GM15510 (cell line): ENCODE data around the gene SMARCB1.

Experiments
- POLR2A ChIP-seq: IDR thresholded peaks from 3 replicates; pipeline ENCODE4 v1.6.1; 2011; ENCODE audit warnings: borderline replicate concordance; ENCODE audit not compliant: insufficient read length; ENCODE audit errors: extremely low read depth

SMARCB1 gene

DNA sequence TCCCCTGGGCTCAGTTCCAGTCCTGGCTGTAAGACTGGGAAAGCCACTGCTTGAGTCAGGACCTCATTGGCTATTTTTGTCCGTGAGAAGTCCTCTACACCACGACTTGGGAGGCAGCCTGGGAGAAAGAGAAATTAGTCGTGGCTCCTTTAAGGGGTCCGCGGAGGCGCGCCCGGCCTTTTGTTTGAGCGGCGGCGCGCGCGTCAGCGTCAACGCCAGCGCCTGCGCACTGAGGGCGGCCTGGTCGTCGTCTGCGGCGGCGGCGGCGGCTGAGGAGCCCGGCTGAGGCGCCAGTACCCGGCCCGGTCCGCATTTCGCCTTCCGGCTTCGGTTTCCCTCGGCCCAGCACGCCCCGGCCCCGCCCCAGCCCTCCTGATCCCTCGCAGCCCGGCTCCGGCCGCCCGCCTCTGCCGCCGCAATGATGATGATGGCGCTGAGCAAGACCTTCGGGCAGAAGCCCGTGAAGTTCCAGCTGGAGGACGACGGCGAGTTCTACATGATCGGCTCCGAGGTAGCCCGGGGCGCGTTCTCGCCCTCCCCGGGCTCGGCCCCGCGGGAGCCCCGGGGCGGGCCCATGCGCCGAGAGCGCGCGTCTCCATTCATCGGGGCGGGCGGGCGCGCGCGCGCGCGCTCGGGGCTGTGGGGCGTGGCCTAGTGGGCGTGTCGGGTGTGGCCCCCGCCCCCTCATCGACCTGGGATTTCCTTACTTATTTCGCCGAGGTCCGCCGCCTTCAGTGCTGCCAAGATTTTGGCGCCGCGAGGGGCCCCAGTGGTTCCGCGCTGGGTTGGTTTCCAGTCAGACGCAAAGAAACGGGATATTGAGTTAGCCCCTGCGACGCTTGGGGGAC lies at the start of gene SMARCB1:
Gene SMARCB1 (plus strand): TSS at position 215 of the 848 bp plus-strand sequence. CDS start 204 bp downstream, at position 419.
- peak; percentile 78 for TF ChIP-seq POLR2A

GRCh38 chr22:23737696-23738095 lies 49.1 kb upstream of the SMARCB1 start:
- no peak for TF ChIP-seq POLR2A

- TF ChIP-seq POLR2A: no peak
Measured at GRCh38 chr22:23742505-23743264, 44.1 kb upstream of the SMARCB1 start.

DNA sequence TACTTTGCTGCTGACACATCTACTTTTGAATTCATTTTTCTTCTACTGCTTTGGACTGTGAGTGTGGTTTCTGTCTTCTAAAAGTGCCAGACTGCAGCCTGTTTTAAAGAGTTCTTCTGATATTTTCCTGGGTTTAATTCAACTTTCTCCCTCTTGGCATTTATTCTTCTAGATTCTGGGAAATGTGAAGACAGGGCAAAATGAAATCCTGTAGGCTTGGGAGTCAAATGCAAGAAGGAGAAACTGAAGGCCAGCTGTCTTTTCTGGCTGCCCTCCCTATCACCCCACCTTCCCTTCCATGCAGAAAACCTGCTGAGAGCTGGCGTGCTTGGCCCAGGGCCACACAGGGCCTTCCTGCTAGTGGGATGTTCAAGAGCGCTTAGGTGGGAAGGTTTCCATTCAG lies 43.5 kb upstream of the SMARCB1 start:
- TF ChIP-seq POLR2A: no peak

DNA sequence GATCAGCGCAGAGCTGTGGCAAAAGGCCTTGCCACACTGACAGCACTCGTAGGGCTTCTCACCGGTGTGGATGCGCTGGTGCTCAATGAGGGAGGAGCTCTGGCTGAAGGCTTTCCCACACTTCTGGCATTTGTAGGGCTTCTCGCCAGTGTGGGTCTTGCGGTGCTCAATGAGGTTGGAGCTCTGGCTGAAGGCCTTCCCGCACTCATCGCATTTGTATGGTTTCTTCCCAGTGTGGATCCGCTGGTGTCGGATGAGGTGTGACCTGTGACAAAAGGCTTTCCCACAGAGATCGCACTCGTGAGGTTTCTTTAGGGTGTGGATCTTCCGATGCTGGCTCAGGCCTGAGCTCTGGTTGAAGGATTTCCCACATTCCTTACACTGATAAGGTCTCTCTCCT lies 42.8 kb upstream of the SMARCB1 start:
- no peak for TF ChIP-seq POLR2A

- TF ChIP-seq POLR2A: no peak
Measured at GRCh38 chr22:23744485-23744884, 42.3 kb upstream of the SMARCB1 start.

- no peak for TF ChIP-seq POLR2A
Measured at GRCh38 chr22:23745791-23746190, 41.0 kb upstream of the SMARCB1 start.

GRCh38 chr22:23749841-23750301 lies 36.9 kb upstream of the SMARCB1 start:
- TF ChIP-seq POLR2A: no peak

- no peak for TF ChIP-seq POLR2A
Measured at GRCh38 chr22:23750367-23750713, 36.4 kb upstream of the SMARCB1 start.

DNA sequence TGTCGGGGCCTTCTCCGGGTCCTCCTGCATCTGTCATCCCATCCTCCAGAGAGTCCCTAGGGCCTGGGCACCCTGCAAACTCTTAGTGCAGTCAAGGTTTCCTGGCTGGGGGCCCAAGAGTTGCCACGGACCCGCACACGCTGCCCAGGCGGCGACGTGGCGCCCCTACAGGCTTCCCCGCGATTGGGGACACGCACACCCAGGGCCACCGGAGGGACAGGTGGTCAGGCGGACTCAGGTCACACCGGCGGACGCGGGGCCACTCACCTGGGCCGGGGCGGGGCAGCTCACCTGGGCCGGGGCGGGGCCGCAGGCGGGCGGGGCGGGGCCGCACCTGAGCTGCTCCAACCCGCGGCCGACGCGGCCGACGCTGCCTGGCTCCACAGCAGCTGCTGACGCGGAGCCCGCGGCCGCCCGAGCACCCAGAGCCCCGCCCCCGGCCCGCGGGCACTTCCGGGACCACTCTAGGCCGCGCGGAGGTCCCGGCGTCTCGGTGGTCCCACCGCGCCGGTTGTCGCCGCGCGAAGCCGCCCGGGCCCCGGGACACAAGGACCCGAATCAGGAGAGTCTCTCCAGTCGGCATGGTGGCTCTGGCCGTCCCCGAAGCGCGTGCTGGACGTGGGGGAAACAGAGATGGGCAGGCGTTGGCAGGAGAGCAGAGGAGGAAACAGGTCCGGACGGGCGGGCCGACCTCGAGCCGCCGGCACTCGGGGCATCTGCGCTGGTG lies 35.9 kb upstream of the SMARCB1 start, which contains the start of gene ZNF70:
Gene ZNF70 (minus strand): TSS at position 399 of the 727 bp plus-strand sequence. CDS start 5,972 bp downstream, outside the sequence.
- peak; percentile 78 for TF ChIP-seq POLR2A

GRCh38 chr22:23751441-23751996 lies 35.2 kb upstream of the SMARCB1 start:
- no peak for TF ChIP-seq POLR2A

- TF ChIP-seq POLR2A: peak; percentile 17
Measured at GRCh38 chr22:23752090-23752691, 34.6 kb upstream of the SMARCB1 start.

DNA sequence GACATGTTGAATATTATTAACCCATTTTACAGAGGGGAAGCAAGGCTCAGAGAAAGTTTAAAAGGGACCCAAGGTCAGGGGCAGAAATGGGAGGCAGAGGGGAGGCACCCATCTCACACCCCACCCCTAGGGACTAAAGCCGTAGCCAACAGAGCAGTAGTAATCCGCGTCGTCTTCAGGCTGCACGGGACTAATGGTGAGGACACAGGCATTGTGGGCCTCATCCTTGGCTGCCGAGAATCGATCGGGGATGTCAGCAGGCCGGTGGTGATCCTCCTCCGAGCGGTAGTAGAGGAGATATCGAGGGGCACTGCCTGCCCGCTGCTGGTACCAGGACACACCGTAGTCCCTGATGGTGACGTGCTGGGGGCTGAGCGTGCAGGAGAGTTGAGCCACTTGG lies 34.0 kb upstream of the SMARCB1 start:
- peak; percentile 15 for TF ChIP-seq POLR2A

DNA sequence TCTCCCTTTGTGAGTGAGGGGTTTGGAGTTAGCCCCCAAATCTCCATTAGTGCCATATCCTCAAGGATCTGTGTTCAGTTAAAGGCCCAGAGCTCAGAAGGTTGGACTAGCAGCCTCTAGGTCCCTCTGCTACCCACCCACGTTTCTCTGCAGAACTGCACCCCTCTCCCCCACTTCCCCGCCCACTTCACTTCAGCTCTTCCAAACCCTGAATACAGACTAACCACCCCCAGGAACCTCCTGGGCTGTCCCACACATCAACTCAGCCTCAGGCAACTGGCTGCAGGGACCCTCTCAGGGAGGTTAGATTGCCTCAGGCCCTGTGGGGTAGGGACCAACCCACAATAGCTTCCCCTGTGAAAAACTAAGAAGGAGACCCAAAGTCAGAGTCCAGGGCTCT lies 33.4 kb upstream of the SMARCB1 start:
- no peak for TF ChIP-seq POLR2A
